A549 (cell line): Measurements from ENCODE around the gene TOX4.

Experiments
- CBX8 ChIP-seq: fragments of 200-600 bp; sonication (generic); IDR thresholded peaks from 2 replicates; pipeline ENCODE4 v1.6.1; 2016
- CEBPB ChIP-seq, 2 experiments: fragments of >200 bp in 1 of 2; sonication (Bioruptor Twin) in 1 of 2; formaldehyde crosslinking in 1 of 2; IDR thresholded peaks; 2 replicates each; pipeline ENCODE4 v1.6.1; 2012 to 2016
- CTCF ChIP-seq: fragments of >200 bp; sonication (Bioruptor Twin); formaldehyde crosslinking; IDR thresholded peaks from 3 replicates; pipeline ENCODE4 v1.5.1; 2016
- KDM5A ChIP-seq: fragments of 200-600 bp; sonication (generic); IDR thresholded peaks from 2 replicates; pipeline ENCODE4 v1.6.1; 2016; ENCODE audit warnings: antibody characterized with exemption, mild to moderate bottlenecking
- POLR2A ChIP-seq: IDR thresholded peaks from 2 replicates; pipeline ENCODE4 v1.6.1; 2012; ENCODE audit warnings: mild to moderate bottlenecking, low read length

- TF ChIP-seq CEBPB (IDR thresholded peaks at IDR 0.05) = no peak
- no peak for TF ChIP-seq KDM5A
- no peak for TF ChIP-seq POLR2A
- TF ChIP-seq CBX8 = no peak
- TF ChIP-seq CTCF = no peak
Measured at GRCh38 chr14:21524575-21525490, 47.8 kb downstream of the TOX4 start.
